Measurements from ENCODE around the gene SPATA19.

The SPATA19 gene

DNA sequence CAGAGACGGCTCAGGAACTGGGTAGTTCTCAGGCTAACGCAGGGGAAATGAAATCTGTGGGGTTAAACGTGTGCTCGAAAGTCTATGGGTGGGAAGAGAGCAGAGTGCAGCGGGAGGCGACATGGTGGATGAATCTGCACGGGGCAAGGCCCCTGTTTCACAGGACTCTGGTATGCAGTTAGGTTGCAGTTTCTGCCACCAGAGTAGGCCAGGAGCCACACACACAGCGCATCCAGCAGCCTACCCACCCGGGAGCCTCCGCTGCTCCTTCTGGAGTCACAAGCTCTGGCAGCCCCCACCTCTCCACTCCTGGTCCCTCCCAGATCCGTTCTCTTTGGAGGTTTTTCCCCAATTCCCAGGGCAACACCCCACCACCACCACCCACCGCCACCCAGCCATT is 27.0 kb downstream of the SPATA19 start:
- no peak for DNase-seq (ENCODE audit: low spot score)

DNA sequence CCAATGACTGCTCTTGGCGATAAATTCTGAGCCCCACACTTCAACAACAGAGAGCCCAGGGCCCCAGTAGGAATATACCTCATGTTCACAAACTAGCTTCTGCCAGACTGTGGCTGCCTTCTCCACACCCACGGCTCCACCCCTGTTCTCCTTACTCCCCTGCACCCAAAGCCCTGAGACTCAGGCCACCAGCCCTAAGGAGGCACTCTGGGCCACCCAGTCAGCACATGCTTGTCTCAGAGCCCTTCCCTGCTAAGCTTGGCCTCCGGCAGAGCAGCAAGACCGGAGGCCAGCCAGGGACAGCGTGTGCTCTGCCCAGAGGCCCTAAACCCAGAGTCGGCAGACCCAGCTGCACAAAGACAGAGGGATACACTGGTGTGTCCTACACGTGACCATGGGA is 27.9 kb downstream of the SPATA19 start:
- DNase-seq (ENCODE audit: low spot score), result no peak

DNA sequence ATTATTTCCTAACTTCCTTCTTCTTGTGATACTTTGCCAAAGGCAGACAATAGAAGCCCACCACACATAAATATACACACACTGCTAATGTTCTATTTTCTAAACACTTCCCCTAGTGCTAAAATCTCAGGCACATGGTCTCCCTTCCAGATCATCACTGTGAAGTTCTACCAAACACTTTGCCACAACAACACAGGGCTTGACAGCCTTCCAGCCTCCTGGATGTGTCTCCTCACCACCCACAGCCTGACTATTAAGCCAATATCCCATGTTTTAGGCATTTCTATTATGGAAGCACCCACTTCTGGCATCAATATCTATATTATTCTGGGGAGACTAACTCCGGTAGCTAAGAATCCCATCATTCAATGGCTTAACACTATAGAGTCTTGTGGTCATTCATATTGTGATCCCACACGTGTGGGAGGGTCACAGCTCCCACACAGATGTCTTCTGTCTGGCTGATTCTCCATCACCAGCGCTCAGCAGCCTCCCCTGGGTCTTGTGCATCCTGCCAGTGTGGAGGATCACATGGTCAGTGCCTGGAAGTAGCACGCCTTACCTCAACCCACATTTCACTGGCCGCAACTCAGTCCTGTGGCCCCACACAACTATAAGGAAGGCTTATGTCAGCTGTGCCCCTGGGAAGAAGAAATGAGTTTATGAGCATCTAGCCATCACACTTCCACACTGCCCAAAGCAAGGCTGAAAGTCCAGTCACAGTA is 29.0 kb downstream of the SPATA19 start:
- DNase-seq (ENCODE audit: low spot score), result no peak

DNA sequence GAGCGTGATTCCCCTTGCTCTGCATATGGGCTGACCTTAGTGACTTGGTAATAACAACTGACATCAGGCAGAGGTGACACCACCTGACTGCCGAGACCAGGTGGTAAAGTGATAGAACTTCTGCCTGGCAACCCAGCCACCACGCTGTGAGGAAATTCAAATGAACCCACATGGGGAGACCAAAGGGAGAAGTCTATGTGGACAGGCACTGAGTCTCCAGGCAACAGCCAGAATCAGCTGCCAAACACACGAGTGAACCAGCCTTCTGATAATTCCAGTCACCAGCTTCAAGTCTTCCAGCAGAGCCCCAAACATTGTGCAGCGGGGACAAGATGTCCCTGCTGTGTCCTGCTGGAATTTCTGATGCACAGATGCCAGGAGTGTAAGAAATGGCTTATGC is 29.7 kb downstream of the SPATA19 start:
- DNase-seq (ENCODE audit: low spot score), result no peak

DNA sequence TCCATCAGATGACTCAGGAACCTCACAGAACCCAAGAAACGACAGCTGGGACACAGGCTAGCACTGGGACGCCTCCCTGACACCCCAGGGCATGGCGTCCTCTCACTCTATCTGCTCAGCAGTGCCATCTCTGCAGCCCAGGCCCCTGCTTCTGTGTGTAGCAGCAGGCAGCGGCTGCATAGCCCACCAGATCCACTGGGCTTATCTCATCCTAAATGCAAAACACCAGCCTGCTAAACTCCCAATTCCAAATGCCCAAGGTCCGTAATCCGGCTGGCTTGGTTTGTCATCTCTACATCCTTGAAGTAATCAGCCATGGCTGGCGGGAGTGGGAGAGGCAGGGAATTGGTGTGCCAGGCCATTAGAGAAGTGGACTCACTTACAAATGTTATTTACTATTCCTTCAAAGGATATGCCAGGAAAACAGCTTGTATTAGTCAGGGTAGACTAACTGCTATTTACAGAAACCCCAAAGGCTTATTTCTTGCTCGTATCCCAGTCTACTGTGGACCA is 30.7 kb downstream of the SPATA19 start:
- no peak for DNase-seq (ENCODE audit: low spot score)

DNA sequence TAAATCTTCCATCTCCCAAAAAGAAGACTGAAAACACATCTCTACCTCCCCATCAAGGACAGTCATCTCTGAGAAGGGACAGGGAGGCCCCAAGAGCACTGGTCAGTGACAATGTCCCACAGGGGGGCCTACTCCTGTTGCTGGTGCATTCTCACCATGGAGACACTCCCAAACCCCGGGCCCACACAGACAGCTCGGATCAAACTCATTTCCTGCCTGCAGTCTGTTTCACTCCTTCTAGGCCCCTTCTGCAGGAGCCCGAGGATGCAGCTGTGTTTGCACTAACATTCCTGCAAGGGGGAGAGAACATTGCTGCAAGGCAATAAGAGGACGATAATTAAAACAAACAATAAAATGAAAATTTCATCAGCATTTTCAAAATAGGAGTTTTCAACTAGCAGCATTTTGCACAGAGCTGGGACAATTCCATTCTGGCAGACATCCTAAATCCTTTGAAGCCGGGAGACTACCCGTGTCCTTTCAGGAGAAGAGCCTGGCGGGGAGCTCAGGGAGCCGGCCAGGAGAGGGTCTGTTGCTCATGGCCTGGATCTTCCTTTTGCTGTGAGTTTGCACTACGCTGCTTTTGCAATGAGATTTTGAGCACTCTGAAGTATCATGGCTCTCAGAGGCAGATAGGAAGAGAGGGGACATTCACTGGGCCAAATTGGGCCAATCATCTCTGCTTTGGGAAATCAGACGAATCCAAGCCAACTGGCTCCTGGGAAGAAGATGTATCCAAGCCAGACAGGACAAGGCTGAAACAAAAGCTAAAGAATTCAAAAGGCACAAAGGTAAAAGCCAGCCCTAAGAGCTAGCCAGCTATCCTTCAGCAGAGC is 33.2 kb downstream of the SPATA19 start:
- DNase-seq (ENCODE audit: low spot score), result no peak

DNA sequence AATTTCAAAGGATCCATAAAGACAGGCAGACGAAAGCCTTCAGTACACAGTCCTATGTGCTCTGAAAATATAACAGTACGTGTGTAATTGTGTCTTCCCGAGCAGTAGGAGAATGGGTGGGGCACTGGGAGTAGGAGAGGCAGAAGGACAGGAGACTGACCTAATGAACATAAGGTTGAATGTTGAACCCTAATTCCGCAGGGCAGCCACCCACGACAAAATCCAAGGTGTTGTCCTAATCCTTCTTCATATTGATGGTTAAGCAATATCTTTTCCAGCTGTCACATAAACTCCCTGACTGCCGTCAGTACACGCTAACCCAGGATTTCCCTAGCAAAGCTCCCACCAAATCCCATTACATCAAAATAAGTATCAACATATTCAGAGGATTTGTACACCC is 34.5 kb downstream of the SPATA19 start:
- DNase-seq (ENCODE audit: low spot score), result no peak

DNA sequence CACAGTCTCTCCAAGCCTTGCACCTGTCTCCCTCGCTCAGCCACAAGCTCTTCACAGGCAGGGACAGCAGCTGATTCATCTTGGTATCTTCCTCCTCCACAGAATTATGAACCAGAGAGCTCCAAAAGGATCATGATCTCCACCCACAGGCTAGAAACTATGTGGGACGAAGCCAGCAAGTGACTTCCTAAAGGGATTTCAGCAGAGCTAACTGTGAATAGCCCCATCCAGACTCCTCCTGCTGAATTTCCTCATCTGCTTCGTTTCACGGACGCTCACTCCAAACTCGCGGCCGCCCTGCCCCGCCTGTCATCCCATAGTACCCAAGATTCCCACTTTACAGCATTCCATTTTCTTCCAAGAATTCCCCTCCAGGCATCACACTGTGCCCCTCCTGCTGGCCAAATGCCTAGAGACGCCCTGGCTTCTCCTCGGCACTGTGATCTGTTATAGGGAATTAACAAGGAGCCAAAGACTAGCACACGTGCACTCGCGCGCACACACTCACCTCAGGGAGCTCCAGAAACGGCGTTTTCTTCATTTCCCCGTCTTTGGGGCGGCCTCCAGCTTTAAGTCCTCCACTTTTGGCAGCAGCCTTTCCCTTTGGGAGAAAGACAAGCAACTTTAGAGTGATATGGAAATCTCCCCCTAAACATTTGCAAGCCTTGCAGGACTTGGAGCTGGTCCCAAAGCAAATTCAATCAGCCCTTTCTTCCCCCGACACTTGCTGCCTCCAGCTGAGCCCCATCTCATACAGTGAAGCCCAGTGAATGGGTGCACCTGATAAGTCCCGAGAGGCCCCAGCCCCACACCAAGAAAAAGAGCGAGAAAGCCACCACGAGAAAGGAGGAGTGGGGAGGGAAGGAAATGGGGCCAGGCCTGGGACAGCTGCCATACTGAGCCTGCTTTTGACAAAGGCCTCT is 35.5 kb downstream of the SPATA19 start:
- DNase-seq (ENCODE audit: low spot score), result no peak

DNA sequence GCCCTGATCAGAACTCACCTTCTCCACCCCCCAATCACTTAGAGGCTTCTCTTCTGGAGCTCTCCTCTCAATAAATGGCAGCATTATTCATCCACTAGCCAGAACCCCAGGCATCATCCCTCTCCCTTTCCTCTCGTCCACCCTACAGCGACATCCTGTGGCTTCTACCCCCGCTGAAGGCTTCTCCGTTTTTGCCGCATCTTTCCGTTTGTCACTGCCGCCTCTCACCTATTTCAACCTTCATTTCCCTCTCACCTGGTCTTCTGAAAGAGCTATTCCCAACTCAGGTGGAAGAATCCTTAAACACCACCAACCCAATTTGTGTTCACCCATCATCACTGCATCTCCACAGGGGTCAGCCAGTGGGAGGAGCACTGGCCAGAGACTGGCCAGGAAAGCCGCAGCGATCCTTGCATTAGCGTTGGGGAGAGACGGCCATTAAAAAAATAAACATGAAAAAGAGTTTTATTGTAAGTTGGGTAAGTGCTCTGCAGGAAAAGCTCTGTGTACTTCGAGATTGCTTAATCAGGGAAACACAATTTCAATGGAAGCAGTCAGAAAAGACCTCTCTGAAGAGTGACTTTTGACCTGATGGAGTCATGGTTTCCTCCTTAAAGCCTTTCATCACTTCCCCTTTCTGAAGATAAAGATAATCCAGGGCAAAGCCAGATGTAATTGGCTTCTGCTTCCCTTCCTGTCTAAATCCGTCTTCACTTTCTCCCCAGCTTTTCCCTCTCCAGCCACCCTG is 36.7 kb downstream of the SPATA19 start:
- DNase-seq (ENCODE audit: low spot score), result no peak

DNA sequence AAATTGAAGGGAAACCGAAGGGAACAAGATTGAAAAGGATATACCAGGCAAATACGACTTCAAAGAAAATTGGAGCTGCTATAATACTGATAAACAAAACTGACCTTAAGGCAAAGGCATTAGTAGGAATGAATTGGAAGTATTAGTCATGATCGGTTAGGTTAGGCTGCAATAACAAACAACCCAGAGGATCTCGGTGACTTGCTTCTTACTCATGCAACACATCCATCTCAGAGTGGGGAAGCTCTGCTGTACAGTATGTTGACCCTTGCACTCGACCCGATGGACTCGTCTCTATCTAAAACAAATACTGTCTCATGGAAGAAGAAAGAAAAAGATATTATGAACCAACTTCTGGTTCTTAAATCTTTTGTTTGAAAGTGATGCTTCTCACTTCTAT is 42.3 kb downstream of the SPATA19 start:
- no peak for DNase-seq (ENCODE audit: low spot score)

DNA sequence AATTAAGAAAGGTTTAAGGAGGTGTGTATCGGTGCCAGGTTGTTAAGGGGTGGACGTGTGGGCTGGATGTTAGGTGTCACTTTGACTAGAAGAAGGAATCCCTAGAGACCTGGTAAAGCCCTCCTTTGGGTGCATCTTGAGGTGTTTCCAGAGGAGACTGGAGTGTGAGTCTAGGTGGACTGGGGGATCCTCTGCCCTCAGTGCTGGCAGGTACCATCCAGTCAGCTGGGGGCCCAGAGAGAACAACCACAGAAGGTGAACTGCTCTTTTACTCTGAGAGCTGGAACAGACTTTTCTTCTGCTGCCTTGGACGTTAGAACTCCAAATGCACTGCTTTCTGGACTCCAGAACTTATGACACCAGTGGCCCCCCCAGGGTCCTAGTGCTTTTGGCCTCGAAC is 44.0 kb downstream of the SPATA19 start:
- DNase-seq (ENCODE audit: low spot score), result no peak

DNA sequence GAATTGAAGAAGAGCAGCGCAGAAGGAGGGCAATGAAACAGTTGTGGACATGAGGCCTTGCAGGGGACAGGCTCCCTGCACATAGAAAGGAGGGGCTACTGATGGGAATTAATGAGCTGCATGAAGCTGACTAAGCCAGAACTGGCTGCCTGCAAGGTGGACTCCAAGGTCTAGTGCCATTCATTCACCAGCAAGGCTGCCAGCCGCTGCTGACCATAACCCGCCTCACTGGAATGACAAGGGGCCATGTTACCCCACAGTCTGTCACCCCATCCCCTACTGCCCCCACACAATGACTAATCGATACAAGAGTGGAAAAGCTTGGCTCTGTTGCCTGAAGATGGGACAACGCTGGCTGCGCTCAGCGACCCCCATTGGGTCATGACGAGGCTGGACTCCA is 44.6 kb downstream of the SPATA19 start:
- no peak for DNase-seq (ENCODE audit: low spot score)

DNA sequence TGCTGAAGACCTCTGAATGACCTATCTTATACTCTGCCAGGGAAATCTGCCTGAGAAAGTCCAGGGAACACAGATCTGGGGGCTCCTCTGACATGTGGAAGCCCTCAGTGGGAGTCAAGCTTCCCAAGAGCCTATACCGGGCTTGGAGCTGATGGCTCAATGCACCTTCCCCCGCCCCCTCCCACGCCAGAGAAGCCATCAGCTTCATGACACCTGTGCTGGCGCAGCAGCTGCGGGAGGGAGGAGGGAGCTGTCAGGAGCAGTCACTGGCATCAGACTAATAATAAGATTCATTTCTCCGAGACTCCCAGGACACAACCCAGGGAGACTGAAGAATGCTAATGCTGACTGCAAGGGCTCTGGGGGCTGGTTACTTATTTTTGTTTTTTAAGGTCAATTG is 47.8 kb downstream of the SPATA19 start:
- no peak for DNase-seq (ENCODE audit: low spot score)

DNA sequence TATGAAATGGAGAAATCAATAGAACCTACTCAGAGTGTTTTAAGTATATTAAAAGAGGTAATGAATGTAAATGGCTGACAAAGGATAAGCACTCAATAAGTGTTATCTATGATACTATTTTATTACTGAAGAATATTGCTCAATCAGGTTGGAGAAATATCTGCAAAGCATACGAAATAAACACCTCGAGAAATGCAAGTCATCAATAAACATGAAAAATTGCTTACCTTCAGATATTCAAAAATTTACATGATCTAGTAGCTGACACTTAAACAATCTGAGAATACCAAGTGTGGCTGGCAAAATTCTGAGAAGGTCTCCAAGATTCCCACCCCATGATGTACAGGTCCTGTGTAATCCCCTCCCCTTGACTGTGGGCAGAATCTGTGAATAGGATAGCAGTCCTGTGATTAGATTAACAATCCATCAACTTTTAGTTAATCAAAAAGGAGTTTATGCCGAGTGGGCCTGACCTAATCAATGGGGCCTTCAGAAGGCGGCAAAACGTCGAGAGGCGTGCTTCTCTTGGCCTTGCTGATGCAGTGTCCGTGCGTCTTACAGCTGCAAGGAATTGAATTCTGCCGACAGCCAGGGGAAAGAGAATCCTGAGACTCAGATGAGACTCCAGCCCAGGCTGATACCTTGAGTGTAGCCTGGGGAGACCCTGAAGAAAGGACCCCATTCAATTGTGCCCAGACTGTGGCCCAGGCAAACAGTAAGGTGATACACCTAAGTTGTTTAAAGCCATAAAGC is 49.1 kb downstream of the SPATA19 start:
- DNase-seq (ENCODE audit: low spot score), result no peak

DNA sequence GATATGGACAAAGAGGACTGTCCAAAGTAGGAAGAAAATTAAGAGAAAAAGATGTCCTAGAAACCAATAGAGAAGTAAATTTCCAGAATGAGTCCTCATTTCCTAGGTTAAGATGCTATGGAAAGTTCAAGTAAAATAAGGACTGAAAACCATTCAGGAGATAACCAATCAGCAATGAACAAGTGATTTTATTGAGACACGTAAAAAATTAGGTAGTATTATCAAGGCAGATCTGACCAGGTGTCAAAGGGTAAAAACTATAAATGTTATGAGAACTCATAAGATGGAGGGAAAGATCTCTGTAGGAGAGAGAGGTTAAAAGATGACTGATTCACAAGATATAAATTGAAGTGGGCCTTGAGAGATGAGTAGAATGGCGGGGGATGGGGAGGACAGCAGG is 50.2 kb downstream of the SPATA19 start:
- DNase-seq (ENCODE audit: low spot score), result no peak

DNA sequence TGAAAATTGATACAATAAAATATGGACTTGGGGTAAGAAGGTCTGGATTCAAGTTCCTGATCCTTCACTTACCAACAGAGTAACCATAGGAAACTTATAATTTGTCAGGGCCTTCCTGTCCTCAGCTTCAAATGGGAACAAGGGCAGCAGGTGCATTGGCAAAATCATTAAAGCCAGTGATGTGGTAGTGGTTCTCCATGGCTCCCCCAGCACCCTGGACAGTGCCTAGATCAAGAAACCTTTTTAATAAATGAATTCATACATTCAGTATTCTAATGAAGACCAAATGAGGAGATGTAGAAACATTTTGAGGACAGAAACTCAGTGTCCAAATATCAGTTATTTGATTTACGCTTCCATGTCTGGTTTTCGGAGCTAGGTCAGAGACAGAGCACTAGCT is 51.1 kb downstream of the SPATA19 start:
- DNase-seq (ENCODE audit: low spot score), result no peak

DNA sequence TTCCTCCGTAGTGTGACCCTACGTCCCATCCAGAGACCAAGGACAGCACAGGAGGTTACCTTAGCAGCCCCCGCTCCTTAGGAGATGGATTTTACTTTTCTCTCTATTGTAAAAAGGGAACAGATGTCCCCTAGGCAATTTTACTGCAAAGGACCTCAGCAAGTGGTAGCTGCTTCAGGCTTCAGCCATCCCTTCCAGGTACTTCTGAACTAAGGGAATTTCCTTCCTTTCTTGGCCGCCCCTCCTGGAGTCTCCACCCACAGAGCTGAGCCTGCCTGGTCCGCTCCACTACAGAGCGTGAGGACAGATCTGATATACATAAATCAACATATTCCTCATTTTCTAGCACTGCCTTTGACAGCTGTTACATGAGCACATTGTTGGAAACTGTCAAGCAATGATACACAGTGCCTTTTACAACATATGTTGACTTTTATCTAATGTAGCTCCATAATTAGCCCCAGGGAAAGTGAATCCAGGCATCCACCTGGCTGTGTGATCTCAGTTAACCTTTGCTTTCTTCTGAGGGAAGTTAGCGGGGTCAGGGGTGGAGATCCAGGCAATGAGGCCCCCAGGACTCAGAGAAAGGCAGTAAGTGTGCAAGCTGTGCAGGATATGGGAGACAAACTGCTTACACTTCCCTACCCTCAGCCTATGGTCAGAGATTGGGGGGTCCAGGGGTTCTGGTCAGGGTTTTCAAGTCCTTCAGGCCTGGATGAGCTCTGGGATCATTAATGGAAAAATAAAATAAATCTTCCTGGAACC is 51.9 kb downstream of the SPATA19 start:
- DNase-seq (ENCODE audit: low spot score), result no peak

DNA sequence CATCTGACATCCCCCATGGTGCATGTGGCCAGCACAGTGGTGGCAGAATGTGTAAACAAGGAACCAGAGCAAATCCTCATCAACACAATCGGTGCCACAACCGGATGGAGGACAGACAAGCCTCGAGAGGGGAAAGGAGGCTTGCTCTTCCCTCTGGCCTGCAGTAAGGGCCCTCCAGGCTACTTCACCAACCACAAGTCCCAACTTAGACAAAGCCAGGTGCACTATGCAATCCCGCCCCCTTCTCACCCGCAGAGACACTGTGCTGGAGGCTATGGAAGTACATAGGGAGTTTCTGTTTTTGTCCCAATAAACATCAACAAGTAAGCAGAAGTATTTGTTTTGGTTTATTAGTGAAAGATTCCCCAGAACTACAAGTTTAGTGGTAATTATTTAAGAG is 54.3 kb downstream of the SPATA19 start:
- DNase-seq (ENCODE audit: low spot score), result no peak

Measured in hepatic stellate cell (primary cell).